Embryonic facial prominence (tissue), 1 donor: ENCODE results near the gene GEMIN8.
A peak's percentile ranks its signal among the peaks of the same experiment; 100 is the strongest.

ENCODE experiments used
- DNase-seq: peaks from one replicate; pipeline ENCODE4 v3.0.0-alpha.2; 2016; ENCODE audit errors: extremely low spot score

GEMIN8 gene

GRCh38 chrX:14029425-14030173 is at the start of gene GEMIN8:
Gene GEMIN8 (minus strand): TSS chrX:14029892. CDS start chrX:14021478, 8,414 bp downstream.
- peak; percentile 60 for DNase-seq

GRCh38 chrX:14076639-14077038 is 46.9 kb upstream of the GEMIN8 start:
- DNase-seq: no peak

- no peak for DNase-seq
Observed at GRCh38 chrX:14073556-14073955, 43.9 kb upstream of the GEMIN8 start.

GRCh38 chrX:14073071-14073470 is 43.4 kb upstream of the GEMIN8 start:
- DNase-seq: no peak

GRCh38 chrX:14065800-14066199 is 36.1 kb upstream of the GEMIN8 start:
- DNase-seq: no peak

- DNase-seq: no peak
Observed at GRCh38 chrX:14064626-14065432, 35.1 kb upstream of the GEMIN8 start.

- DNase-seq: no peak
Observed at GRCh38 chrX:14062524-14062923, 32.8 kb upstream of the GEMIN8 start.

GRCh38 chrX:14056206-14056605 is 26.5 kb upstream of the GEMIN8 start:
- DNase-seq: no peak

- no peak for DNase-seq
Observed at GRCh38 chrX:14051416-14051815, 21.7 kb upstream of the GEMIN8 start.

- DNase-seq: no peak
Observed at GRCh38 chrX:14050709-14051108, 21.0 kb upstream of the GEMIN8 start.

- no peak for DNase-seq
Observed at GRCh38 chrX:14043209-14043608, 13.5 kb upstream of the GEMIN8 start.

GRCh38 chrX:14039344-14039743 is 9.7 kb upstream of the GEMIN8 start:
- no peak for DNase-seq

GRCh38 chrX:14038375-14039085 is 8.8 kb upstream of the GEMIN8 start:
- DNase-seq: no peak

GRCh38 chrX:14032406-14032805 is 2.7 kb upstream of the GEMIN8 start:
- DNase-seq: peak; percentile 43

GRCh38 chrX:14030174-14030530 is 460 bp upstream of the GEMIN8 start:
- no peak for DNase-seq

- no peak for DNase-seq
Observed at GRCh38 chrX:14029039-14029424, 660 bp downstream of the GEMIN8 start.

- no peak for DNase-seq
Observed at GRCh38 chrX:14028473-14028872, 1.2 kb downstream of the GEMIN8 start.

GRCh38 chrX:14027511-14028019 is 2.1 kb downstream of the GEMIN8 start:
- no peak for DNase-seq

GRCh38 chrX:14027036-14027435 is 2.7 kb downstream of the GEMIN8 start:
- no peak for DNase-seq

GRCh38 chrX:14026121-14026520 is 3.6 kb downstream of the GEMIN8 start:
- no peak for DNase-seq

- no peak for DNase-seq
Observed at GRCh38 chrX:14022019-14022418, 7.7 kb downstream of the GEMIN8 start.

- DNase-seq: no peak
Observed at GRCh38 chrX:14017399-14017798, 12.3 kb downstream of the GEMIN8 start.
